ENCODE data around the gene ATP2B2.

The ATP2B2 gene

GRCh38 chr3:10492364-10493201 is 12.8 kb downstream of the ATP2B2 start:
- DNase-seq: no peak

DNA sequence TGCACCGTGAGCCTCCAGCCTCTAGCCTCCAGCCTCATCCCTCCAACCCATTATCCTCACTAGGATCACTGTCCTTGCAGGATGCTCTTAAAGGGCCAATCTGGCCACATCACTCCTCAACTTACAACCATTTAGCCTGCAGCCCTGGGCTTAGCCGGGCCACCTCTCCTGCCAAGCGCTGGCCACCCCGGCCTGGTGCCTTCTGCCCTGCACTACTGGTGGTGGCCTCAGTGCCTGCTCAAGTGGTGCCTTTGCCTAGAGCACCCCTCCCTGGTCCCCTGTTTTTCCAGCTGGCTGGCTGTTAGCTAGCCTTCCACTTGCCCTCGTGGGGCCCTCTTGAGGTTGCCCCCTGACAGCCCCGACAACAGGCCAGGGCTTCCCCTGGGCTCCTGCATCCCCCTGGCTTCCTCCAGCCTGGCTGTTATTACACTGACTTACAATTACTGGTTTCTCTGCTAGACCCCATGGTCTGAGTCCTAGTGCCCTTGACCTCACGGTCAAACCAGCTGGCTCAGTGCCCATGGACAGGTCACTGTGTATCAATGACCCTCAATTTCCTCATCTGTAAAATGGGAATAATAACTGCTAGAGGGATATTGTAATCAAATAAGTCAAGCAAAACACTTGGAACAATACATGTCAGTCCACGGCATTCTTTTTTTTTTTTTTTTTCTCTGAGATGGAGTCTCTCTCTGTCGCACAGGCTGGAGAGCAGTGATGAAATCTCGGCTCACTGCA is 15.5 kb downstream of the ATP2B2 start:
- no peak for DNase-seq

- DNase-seq: no peak
Observed at GRCh38 chr3:10487988-10488633, 17.3 kb downstream of the ATP2B2 start.

- no peak for DNase-seq
Observed at GRCh38 chr3:10485806-10486205, 19.6 kb downstream of the ATP2B2 start.

DNA sequence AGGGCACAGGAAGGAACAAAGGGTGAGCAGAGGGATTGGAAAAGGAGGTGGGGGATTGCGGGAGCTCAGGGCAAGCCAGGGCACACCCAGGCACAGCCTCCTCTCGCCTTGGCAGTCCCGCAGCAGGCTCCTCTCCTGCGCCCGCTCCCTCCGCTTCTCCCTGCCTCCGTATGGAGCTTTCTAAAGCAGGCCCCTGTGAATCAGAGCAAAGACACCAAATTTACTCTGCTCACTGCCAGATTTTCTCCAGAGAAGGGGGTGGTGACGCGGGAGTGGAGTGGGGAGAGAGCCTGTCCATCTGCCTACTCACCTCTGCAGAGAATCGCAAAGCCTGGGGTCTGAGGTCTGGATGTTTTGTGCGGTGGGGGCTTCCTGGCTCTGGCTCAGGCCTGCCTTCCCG is 20.0 kb downstream of the ATP2B2 start:
- DNase-seq: no peak

- DNase-seq: no peak
Observed at GRCh38 chr3:10484709-10485108, 20.7 kb downstream of the ATP2B2 start.

DNA sequence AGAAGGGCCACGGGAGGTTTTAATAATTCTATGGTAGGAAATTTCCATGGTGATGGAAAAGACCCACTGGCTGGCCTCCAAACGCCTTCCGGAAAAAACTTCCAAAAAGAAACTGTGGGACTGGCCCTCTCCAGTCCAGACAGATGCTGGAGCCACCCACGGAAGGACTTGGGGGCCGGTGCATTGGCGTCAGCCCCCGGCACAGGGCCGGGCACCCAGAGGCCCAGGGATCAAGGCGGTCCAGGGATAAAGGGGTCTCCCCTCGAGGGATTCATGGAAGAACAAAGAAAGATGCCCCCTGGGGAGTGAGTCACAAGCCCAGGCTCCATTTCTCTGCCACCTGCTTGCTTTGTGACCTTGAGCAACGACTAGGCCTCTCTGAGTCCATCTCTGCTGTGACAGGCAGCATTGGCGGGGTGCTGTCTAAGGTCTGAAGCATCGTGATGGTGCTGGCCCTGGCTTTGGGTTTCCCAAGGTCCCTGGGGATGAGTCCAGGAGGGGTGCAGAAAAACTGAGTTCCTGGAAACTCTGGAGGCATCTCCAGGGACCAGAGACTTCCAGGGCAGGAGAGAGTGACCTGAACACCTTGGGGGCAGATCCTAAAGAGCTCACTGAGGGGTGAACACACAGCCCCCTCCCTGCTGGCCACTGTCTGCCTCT is 21.6 kb downstream of the ATP2B2 start:
- DNase-seq: no peak

DNA sequence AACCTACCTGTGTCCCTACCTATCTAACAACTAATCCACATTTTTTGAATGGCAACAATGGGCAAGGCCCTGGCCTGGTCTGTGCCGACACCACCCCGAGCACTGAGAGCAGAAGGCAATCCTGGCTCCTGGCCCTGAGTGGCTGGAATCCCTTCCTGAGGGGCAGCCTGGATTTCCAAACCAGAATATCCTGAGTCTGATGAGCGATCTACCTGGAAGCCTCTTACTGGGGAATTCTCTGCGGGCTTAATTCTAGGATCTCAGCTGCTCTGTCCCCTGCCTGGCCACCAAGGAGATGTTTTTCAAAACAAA is 22.1 kb downstream of the ATP2B2 start:
- DNase-seq: no peak

GRCh38 chr3:10482631-10483363 is 22.6 kb downstream of the ATP2B2 start:
- no peak for DNase-seq

DNA sequence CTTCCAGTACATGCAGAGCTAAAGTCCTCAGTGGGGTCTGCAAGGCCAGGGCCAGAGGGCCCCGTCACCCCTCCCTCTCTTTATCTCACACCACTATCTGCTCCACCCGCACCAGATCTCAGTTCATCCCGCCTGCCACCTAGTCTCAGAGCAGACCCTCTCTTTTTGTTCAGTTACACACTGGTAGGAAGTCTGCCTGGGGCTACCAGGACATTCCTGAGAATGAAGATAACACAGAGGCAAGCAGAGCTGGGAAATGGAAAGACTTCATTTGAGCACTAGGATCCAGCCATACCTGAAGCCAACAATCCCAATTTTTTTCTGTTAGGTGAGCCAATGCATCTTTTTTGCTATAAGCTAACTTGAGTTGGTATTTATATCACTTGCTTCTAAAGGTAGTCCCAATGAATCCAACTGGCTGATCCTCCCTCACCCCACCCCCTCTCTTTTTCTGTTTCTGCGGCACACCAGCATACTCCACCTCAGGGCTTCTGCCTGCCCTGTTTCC is 24.5 kb downstream of the ATP2B2 start:
- DNase-seq: no peak

DNA sequence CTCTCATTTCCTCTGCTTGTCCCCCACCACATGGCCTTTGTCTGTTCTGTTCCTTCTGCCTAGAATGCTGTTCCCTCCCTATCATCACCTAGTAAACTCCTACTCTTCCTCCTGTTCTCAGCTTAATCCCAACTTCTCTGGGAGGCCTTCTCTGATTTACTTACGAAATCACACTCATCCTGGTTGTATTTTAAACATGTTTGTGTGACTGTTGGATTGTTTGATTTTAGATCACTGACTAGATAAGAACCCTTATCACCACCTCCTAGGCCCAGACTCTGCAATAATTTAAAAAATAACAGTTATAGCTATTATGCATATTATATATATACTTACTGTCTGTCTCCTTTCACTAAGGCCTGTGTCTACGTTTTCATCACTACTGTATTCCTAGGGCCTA is 26.1 kb downstream of the ATP2B2 start:
- DNase-seq: no peak

- DNase-seq: no peak
Observed at GRCh38 chr3:10475983-10476382, 29.4 kb downstream of the ATP2B2 start.

- DNase-seq: no peak
Observed at GRCh38 chr3:10474847-10475246, 30.5 kb downstream of the ATP2B2 start.

- no peak for DNase-seq
Observed at GRCh38 chr3:10474275-10474646, 31.1 kb downstream of the ATP2B2 start.

GRCh38 chr3:10473581-10474274 is 31.7 kb downstream of the ATP2B2 start:
- no peak for DNase-seq

- DNase-seq: no peak
Observed at GRCh38 chr3:10472877-10473440, 32.4 kb downstream of the ATP2B2 start.

GRCh38 chr3:10471054-10471688 is 34.2 kb downstream of the ATP2B2 start:
- DNase-seq: no peak

GRCh38 chr3:10470120-10471053 is 35.0 kb downstream of the ATP2B2 start:
- DNase-seq: no peak

DNA sequence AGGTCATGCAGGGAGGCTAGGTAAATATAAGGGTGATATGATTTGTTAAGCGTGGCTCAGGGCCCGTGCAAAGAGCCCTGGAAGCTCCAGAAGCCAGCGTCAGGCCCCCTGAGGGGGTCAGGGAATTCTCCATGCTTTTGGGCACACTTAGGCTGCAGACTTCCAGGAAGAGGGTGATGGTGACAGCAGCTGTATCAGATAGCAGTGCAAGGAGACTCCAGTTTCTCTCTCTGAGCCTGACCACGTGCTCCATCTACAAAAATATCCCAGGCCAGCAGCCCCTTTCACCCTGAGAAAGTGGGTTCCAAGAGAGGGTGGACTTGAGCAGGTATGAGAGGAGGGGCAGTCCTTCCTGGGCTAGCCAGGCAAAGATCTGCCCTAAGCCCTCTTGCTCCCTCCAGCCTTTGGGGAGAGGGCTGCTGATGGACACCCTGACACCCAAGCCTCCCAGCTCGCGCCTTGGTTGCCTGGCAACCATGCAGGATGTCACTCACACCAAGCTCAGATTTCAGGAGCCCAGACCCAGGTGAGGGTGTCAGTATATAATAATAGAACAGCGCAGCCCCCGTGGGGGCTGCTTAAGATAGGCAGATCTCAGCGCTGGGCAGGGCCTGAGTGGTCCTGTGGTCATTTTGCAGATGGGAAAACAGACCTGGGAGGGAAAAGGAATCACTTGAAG is 35.8 kb downstream of the ATP2B2 start:
- no peak for DNase-seq
